K562 treated with DMSO at 1 percent for 24 hours (cell line): ENCODE measurements around the gene KRTAP20-3. TPM values are rescaled to one million over a fixed set of nuclear protein-coding genes. Genes with fewer than 3 reads are reported as not detected.

Experiments
- total RNA-seq: library from RNA; unstranded; fragments of 300-600 nt; gene quantifications from 2 replicates; pipeline ENCODE4 v1.2.3, GENCODE V29; 2022; ENCODE audit warnings: low read depth; ENCODE audit not compliant: insufficient read depth

KRTAP20-3 gene
- total RNA-seq, result not detected in 2 replicates

DNA sequence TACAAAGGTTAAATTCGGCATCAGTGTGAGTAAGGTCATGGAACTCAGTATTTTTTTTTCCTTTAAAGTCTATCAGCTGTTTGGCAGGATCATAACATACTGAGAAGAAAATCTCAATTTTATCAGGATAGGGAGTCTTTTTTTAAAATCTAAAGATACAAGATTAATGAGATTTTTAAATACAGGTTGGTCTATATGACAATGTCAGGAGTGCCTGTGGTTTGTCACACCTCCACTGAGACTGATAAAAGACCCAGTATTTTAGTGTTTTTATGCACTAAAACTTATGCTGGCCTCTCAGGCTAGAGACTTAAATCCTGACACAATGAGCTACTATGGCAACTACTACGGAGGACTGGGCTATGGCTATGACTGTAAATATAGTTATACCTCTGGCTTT, at the start of gene KRTAP20-3:
Gene KRTAP20-3 (plus strand): TSS at position 301 of the 400 bp plus-strand sequence.

DNA sequence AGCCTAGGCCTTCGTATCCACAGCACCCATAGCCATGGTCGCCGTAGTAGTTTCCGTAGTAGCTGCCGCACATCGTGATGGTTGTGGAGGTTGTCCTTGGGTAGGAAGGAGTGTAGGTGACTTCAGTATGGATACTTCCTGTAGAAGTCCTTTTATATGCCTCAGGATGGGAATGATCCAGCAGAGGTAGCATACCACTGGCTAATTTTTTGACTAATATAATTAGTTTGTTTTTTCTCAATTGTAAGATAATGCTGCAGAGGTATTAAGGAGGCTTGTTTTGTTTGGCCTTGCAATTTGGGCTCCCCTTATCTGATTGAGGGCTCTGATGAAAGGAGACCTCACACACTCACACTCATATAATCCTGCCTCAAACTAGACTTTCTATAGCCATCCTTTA, 43.9 kb upstream of the KRTAP20-3 start, which contains the start of gene KRTAP6-2:
Gene KRTAP6-2 (minus strand): TSS at position 101 of the 400 bp plus-strand sequence. CDS start 28 bp downstream, at position 73.

DNA sequence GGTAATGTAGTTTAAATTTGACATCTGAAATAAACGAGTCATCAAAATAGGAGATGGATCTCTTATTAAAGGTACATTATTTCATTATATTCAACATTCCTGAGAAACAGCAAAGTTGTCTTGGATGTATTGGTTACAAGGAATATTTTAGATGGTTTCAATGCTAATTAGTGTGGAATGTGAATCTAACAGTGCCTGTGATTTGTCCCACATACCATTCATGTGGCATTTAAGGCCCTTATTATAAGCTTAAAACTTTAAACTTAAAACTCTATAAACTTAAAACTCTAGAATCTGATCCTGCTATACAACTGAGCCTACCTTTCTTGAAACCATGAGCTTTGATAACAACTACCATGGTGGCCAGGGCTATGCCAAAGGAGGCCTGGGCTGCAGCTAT, 41.9 kb upstream of the KRTAP20-3 start, which contains the start of gene KRTAP22-1:
Gene KRTAP22-1 (plus strand): TSS at position 301 of the 400 bp plus-strand sequence.

DNA sequence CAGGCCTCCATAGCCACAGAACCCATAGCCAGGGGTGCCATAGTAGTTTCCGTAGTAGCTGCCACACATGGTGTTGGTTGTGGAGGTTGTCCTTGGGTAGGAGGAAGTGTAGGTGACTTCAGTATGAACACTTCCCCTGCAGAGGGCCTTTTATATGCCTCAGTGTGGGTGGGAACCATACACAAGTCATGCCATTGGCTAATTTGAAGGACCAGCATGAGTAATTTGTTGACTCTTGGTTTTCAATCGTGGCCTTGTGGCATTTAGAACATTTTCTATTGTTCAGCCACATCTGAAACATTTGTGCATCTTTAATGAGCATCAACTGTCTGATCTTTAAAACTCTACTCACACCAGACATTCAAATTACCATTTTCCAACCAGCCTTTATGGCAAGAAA, 28.8 kb upstream of the KRTAP20-3 start, which contains the start of gene KRTAP6-1:
Gene KRTAP6-1 (minus strand): TSS at position 95 of the 400 bp plus-strand sequence. CDS start 26 bp downstream, at position 69.

GRCh38 chr21:30616125-30616524, 26.5 kb upstream of the KRTAP20-3 start, which contains the start of gene KRTAP20-1:
Gene KRTAP20-1, plus strand, starts transcription at chr21:30616425. Its CDS starts 30 bp downstream, at chr21:30616455.

DNA sequence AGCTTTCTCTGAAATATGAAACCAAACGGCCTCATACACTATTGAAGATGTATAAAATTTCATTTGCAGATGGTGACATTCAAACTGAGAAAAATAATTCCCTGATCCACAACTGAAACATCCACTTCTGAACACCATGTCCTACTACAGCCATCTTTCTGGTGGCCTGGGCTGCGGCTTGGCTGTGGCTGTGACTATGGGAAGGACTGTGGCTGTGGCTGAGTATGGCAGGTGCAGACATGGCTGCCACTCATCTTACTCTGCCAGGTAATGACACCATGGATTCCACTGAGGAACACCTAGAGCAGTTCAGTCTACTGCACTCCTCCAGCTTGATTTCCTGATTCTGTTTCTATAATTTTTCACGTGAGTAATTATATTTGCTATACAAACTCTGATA, 22.1 kb upstream of the KRTAP20-3 start, which contains the start of gene KRTAP20-4:
Gene KRTAP20-4 (plus strand): TSS at position 106 of the 400 bp plus-strand sequence.

DNA sequence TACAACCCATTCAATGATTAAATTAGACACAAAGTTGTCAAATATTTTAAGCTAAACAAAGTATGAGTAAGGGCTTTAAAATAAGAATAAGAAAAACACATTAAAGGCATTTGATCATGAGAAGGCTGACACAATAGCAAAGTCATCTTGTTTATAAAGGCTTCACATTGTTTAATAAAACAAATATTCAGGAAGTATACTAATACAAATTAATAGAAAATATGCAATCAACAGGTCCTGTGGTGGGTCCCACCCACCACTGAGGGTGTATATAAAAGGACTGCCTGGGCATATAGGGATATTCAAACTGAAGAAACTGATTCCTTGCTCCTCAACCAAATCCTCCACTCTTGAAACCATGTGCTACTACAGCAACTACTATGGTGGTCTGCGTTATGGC, 7.8 kb upstream of the KRTAP20-3 start, which contains the start of gene KRTAP20-2:
Gene KRTAP20-2 (plus strand): TSS at position 301 of the 400 bp plus-strand sequence. CDS start 58 bp downstream, at position 359.

Other genes with a start within 250 kb of the KRTAP20-3 start
- gene KRTAP13-1, start 246.8 kb upstream of the KRTAP20-3 start, total RNA-seq, result not detected in 2 replicates
- gene KRTAP13-3, start 216.9 kb upstream of the KRTAP20-3 start, total RNA-seq, result not detected in 2 replicates
- gene KRTAP13-4, start 212.6 kb upstream of the KRTAP20-3 start, total RNA-seq, result not detected in 2 replicates
- gene KRTAP15-1, start 202.6 kb upstream of the KRTAP20-3 start, total RNA-seq, result not detected in 2 replicates
- not detected in 2 replicates for gene KRTAP19-1, start 162.5 kb upstream of the KRTAP20-3 start, total RNA-seq
- gene KRTAP19-2, start 155.4 kb upstream of the KRTAP20-3 start, total RNA-seq, result not detected in 2 replicates
- not detected in 2 replicates for gene KRTAP19-3, start 150.9 kb upstream of the KRTAP20-3 start, total RNA-seq
- gene KRTAP19-4, start 145.7 kb upstream of the KRTAP20-3 start, total RNA-seq, result not detected in 2 replicates
- not detected in 2 replicates for gene KRTAP19-5, start 140.7 kb upstream of the KRTAP20-3 start, total RNA-seq
- gene KRTAP19-6, start 101.0 kb upstream of the KRTAP20-3 start, total RNA-seq, result not detected in 2 replicates
- not detected in 2 replicates for gene KRTAP19-7, start 81.5 kb upstream of the KRTAP20-3 start, total RNA-seq
- gene KRTAP22-2, start 52.5 kb upstream of the KRTAP20-3 start, total RNA-seq, result not detected in 2 replicates
- not detected in 2 replicates for gene KRTAP6-3, start 50.4 kb upstream of the KRTAP20-3 start, total RNA-seq
- not detected in 2 replicates for gene KRTAP6-2, start 44.0 kb upstream of the KRTAP20-3 start, total RNA-seq
- not detected in 2 replicates for gene KRTAP22-1, start 41.8 kb upstream of the KRTAP20-3 start, total RNA-seq
- gene KRTAP6-1, start 28.9 kb upstream of the KRTAP20-3 start, total RNA-seq, result not detected in 2 replicates
- not detected in 2 replicates for gene KRTAP20-1, start 26.4 kb upstream of the KRTAP20-3 start, total RNA-seq
- not detected in 2 replicates for gene KRTAP20-4, start 22.2 kb upstream of the KRTAP20-3 start, total RNA-seq
- gene KRTAP20-2, start 7.7 kb upstream of the KRTAP20-3 start, total RNA-seq, result not detected in 2 replicates
- not detected in 2 replicates for gene KRTAP21-3, start 75.9 kb downstream of the KRTAP20-3 start, total RNA-seq
- gene KRTAP21-2, start 104.4 kb downstream of the KRTAP20-3 start, total RNA-seq, result not detected in 2 replicates
- gene KRTAP21-1, start 112.6 kb downstream of the KRTAP20-3 start, total RNA-seq, result not detected in 2 replicates
- not detected in 2 replicates for gene KRTAP8-1, start 170.4 kb downstream of the KRTAP20-3 start, total RNA-seq
- not detected in 2 replicates for gene KRTAP7-1, start 186.9 kb downstream of the KRTAP20-3 start, total RNA-seq
- not detected in 2 replicates for gene KRTAP11-1, start 238.7 kb downstream of the KRTAP20-3 start, total RNA-seq